ENCODE data around the gene FXYD7. TPM values are rescaled to one million over a fixed set of nuclear protein-coding genes. Genes with fewer than 3 reads are reported as not detected.

Gene FXYD7
- total RNA-seq, 1 donor from 2014 or later, result 3.4 TPM

GRCh38 chr19:35109395-35110112, 33.5 kb upstream of the FXYD7 start:
- Histone ChIP-seq H3K27ac (peak overlapping the region; percentile 41), H3K27me3 (no peaks in the 10 kb centered on the region), H3K36me3 (no peaks in the 10 kb centered on the region), H3K9me3 (no peaks in the 10 kb centered on the region), H3K4me1 (peaks cover 7% of the 10 kb centered on the region), H3K4me3 (no peak overlapping the region)
- intact Hi-C loops (cut with DNase I), result no loop called here
- no peak for DNase-seq (ENCODE audit: extremely low spot score in 2 of 2)
- peak in 1 of 2 donors; percentile 10 for TF ChIP-seq POLR2AphosphoS5 (IDR thresholded peaks at IDR 0.05; ENCODE audit: insufficient read depth in 1 of 2, low read depth in 1 of 2)
- TF ChIP-seq CTCF (IDR thresholded peaks at IDR 0.05), result no peak

- TF ChIP-seq CTCF (IDR thresholded peaks at IDR 0.05) (no peak), POLR2AphosphoS5 (IDR thresholded peaks at IDR 0.05; ENCODE audit: insufficient read depth in 1 of 2, low read depth in 1 of 2) (no peak), POLR2A (IDR thresholded peaks at IDR 0.05) (no peak)
- Histone ChIP-seq H3K36me3 (no peaks in the 10 kb centered on the region), H3K4me3 (no peak overlapping the region), H3K4me1 (peaks cover 17% of the 10 kb centered on the region), H3K9me3 (no peaks in the 10 kb centered on the region), H3K27me3 (no peaks in the 10 kb centered on the region), H3K27ac (no peak overlapping the region)
- DNase-seq (ENCODE audit: extremely low spot score in 2 of 2), result no peak
- intact Hi-C loops (cut with DNase I), result no loop called here
Observed at GRCh38 chr19:35110974-35111373, 32.1 kb upstream of the FXYD7 start.

GRCh38 chr19:35112995-35113688, 29.9 kb upstream of the FXYD7 start:
- Histone ChIP-seq H3K36me3 (no peaks in the 10 kb centered on the region), H3K9me3 (no peaks in the 10 kb centered on the region), H3K27me3 (no peaks in the 10 kb centered on the region), H3K4me1 (peaks cover 17% of the 10 kb centered on the region), H3K27ac (no peak overlapping the region), H3K4me3 (no peak overlapping the region)
- no peak for DNase-seq (ENCODE audit: extremely low spot score in 2 of 2)
- TF ChIP-seq POLR2AphosphoS5 (IDR thresholded peaks at IDR 0.05; ENCODE audit: insufficient read depth in 1 of 2, low read depth in 1 of 2) (no peak), CTCF (IDR thresholded peaks at IDR 0.05) (no peak), POLR2A (IDR thresholded peaks at IDR 0.05) (no peak)
- intact Hi-C loops (cut with DNase I), result no loop called here

GRCh38 chr19:35114353-35115176, 28.5 kb upstream of the FXYD7 start:
- Histone ChIP-seq H3K27ac (peak overlapping the region; percentile 94), H3K4me1 (peaks cover 21% of the 10 kb centered on the region), H3K9me3 (no peaks in the 10 kb centered on the region), H3K27me3 (no peaks in the 10 kb centered on the region), H3K36me3 (no peaks in the 10 kb centered on the region), H3K4me3 (peak overlapping the region; percentile 31 to 46)
- DNase-seq (ENCODE audit: extremely low spot score in 2 of 2), result no peak
- TF ChIP-seq POLR2AphosphoS5 (IDR thresholded peaks at IDR 0.05; ENCODE audit: insufficient read depth in 1 of 2, low read depth in 1 of 2), result peak; percentile 61 to 70
- TF ChIP-seq CTCF (IDR thresholded peaks at IDR 0.05), result peak; percentile 95 to 97 (median 95)
- no peak for TF ChIP-seq POLR2A (IDR thresholded peaks at IDR 0.05)
- intact Hi-C loops (cut with DNase I), result loop anchor here (2.0 kb wide), 1 partner anchor 20 kb away; the partner anchor contains the start of gene LGI4
